CD4-positive, alpha-beta T cell treated with Interferon gamma for 1 hour (primary cell): Measurements from ENCODE around the gene VAT1L.

Experiments used
- DNase-seq: peaks from one replicate; pipeline ENCODE4 v3.0.0-alpha.2; 2020

Gene VAT1L

DNA sequence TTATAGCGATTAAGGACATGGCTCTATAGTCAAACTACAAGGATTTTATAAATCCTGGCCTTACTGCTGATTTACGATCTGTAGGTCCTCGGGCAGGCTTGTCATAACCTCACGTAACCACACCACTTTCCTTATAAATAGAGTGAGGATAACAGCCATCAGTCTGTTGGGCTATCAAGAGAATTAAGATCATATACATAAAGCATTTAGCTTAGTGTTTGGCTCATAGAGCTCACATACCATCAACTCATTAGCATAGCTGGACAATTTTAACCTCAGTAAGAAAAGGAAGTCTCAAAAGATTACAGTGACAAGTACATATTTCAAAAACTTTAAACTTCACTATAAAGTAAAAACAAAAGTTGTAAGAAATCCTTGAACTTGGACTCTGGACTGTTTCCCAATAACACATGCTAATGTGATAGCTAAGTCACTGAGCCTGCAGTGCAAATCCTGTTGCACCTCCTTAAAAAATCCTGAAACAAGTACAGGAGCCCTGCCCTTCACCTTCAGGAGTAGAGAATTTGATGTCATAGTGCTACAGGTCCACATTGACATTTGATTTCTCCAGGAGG is 213.2 kb downstream of the VAT1L start:
- DNase-seq: no peak

GRCh38 chr16:78002915-78003538 is 214.7 kb downstream of the VAT1L start:
- DNase-seq: peak; percentile 42

GRCh38 chr16:78004517-78004916 is 216.2 kb downstream of the VAT1L start:
- no peak for DNase-seq

DNA sequence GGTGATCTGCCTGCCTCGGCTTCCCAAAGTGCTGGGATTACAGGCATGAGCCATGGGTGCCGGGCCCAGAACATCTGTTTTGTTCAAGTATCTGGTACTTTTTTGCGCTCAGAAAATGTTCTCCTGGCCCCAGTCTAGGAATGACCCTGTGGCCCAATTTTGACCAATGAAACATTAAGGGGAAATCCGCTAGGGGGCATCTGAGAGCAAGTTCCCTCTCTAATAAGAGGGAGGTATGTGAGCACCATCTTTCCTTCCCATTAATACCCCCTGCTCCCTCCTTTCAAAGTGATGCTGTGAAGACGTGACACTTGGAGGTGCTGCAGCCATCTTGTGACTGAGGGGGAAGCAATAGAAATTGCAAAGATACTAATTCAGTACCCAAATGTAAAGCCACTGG is 217.5 kb downstream of the VAT1L start:
- DNase-seq: no peak

- DNase-seq: no peak
These were observed 218.8 kb downstream of the VAT1L start for GRCh38 chr16:78007121-78007520.

DNA sequence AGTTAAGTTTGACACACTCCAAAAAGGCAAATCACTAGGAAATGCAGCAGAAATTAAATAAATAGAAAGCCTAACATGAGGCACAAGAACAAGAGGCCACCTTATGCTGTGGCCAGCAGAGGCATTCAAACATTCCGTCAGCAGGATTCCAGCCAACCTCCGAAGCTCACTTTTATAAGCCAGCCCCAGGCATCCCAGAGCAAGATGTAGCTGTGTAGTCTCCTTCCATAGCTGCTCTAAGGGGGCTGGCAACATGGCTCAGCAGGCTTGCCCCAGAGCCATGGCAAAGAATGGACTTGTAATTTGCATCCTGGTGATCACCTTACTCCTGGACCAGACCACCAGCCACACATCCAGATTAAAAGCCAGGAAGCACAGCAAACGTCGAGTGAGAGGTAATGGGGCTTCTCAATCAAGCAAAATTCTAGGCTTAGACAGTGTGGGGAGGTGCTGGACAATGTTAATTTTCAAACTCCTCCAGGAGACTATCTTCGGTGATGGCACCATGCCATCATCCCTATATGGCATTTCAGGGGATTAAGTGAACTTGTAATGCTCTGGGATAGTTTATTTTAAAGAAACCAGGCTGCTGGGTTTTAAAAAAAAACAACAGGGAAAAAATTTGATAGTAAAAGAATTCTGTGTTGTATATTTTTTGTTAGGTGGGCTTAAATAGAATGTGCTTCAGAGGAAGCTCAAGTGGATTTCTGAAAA is 234.1 kb downstream of the VAT1L start, which contains the start of gene CLEC3A:
Gene CLEC3A, plus strand, starts transcription at position 202 of the 714 bp plus-strand sequence. Its CDS starts 79 bp downstream, at position 281.
- no peak for DNase-seq

GRCh38 chr16:78024159-78024558 is 235.8 kb downstream of the VAT1L start:
- DNase-seq: no peak

DNA sequence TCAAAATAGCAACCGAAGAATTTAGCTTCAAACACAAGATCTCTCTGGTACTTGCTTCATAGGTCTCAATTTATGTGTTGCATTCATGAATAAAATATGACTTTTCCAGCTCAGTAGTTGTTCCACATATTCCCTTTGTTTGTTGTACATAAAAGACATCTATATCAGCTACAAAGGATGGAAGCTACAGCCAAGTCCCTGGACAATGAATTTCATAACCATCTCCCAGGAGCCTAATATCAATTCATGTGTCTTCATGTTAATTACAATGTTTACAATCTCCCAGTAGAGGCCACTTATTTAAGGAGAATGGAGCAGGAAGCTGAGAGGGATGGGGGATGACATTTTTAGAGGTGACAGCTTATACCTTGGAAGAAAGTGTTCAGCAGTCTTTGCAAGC is 237.3 kb downstream of the VAT1L start:
- DNase-seq: no peak

- no peak for DNase-seq
These were observed 239.7 kb downstream of the VAT1L start for GRCh38 chr16:78028018-78028417.
